SK-N-SH (cell line): Measurements from ENCODE around the gene CHMP1A. TPM values are rescaled to one million over a fixed set of nuclear protein-coding genes. Genes with fewer than 3 reads are reported as not detected.

Experiments
- CTCF ChIA-PET: fragments of 300-600, 350-600 bp; formaldehyde crosslinking; extraction: SDS; loops from one replicate; lab custom pipeline; 2021; lab: Yijun Ruan, JAX
- POLR2A ChIA-PET: fragments of 350-600 bp; sonication (Branson Sonifier 250); formaldehyde crosslinking; extraction: SDS; loops from one replicate; lab custom pipeline; 2020; ENCODE audit warnings: antibody characterized with exemption, inconsistent platforms; lab: Yijun Ruan, JAX
- DNase-seq: peaks from one replicate; pipeline ENCODE4 v3.0.0; 2012
- H2AFZ ChIP-seq: fragments of 200-600 bp; sonication (generic); 2 replicates; pipeline ENCODE4 v1.8.1; 2016; ENCODE audit warnings: antibody characterized with exemption, mild to moderate bottlenecking, low read depth
- H3F3A ChIP-seq: fragments of 200-600 bp; sonication (generic); replicated peaks from 2 replicates; pipeline ENCODE3; 2016; ENCODE audit warnings: antibody characterized with exemption, mild to moderate bottlenecking; ENCODE audit not compliant: insufficient read depth
- H3K27ac ChIP-seq, 2 experiments: fragments of 200-500 bp in 1 of 2; fragments of 200-600 bp in 1 of 2; sonication (Bioruptor generic) in 1 of 2; sonication (generic), shearing (Covaris generic) in 1 of 2; 2 replicates each; pipeline versions ENCODE4 v1.5.1 to v1.6.1; 2014 to 2016; ENCODE audit warnings: low read depth in 2 of 2, inconsistent platforms in 1 of 2, low read length in 1 of 2, mild to moderate bottlenecking in 1 of 2, mixed read lengths in 1 of 2
- H3K27me3 ChIP-seq: fragments of 200-600 bp; sonication (generic), shearing (Covaris generic); 2 replicates; pipeline ENCODE4 v1.6.1; 2016; ENCODE audit warnings: mixed run types; ENCODE audit not compliant: insufficient read depth
- H3K36me3 ChIP-seq, 2 experiments: fragments of 200-500 bp in 1 of 2; fragments of 200-600 bp in 1 of 2; sonication (Bioruptor generic) in 1 of 2; sonication (generic) in 1 of 2; replicated peaks in 1 of 2; 2 replicates each; pipeline versions ENCODE3 to v1.5.1; 2014 to 2016; ENCODE audit warnings: low read length in 1 of 2, mild to moderate bottlenecking in 1 of 2; ENCODE audit not compliant: insufficient read depth in 2 of 2, control insufficient read depth in 1 of 2
- H3K4me1 ChIP-seq, 2 experiments: fragments of 200-500 bp in 1 of 2; fragments of 200-600 bp in 1 of 2; sonication (Bioruptor generic) in 1 of 2; sonication (generic), shearing (Covaris generic) in 1 of 2; 2 replicates each; pipeline versions ENCODE4 v1.5.1 to v1.6.1; 2014 to 2016; ENCODE audit warnings: low read depth in 1 of 2, low read length in 1 of 2, mixed run types in 1 of 2; ENCODE audit not compliant: insufficient read depth in 2 of 2, control insufficient read depth in 1 of 2
- H3K4me2 ChIP-seq: fragments of 200-600 bp; sonication (generic), shearing (Covaris generic); 2 replicates; pipeline ENCODE4 v1.6.1; 2017; ENCODE audit warnings: mixed run types
- H3K4me3 ChIP-seq, 2 experiments: fragments of 200-500 bp in 1 of 2; fragments of 200-600 bp in 1 of 2; sonication (Bioruptor generic) in 1 of 2; sonication (generic), shearing (Covaris generic) in 1 of 2; 2 replicates each; pipeline versions ENCODE4 v1.5.1 to v1.8.1; 2014 to 2016; ENCODE audit warnings: low read depth in 2 of 2, inconsistent platforms in 1 of 2, low read length in 1 of 2, mild to moderate bottlenecking in 1 of 2, mixed read lengths in 1 of 2, moderate library complexity in 1 of 2
- H3K79me2 ChIP-seq: fragments of 200-600 bp; sonication (generic); 2 replicates; pipeline ENCODE4 v1.8.1; 2017; ENCODE audit warnings: mild to moderate bottlenecking; ENCODE audit not compliant: insufficient read depth
- H3K9ac ChIP-seq: fragments of 200-600 bp; sonication (generic); 2 replicates; pipeline ENCODE4 v1.6.1; 2017; ENCODE audit warnings: mixed run types
- H3K9me2 ChIP-seq: fragments of 200-600 bp; sonication (generic); 2 replicates; pipeline ENCODE4 v1.6.1; 2017; ENCODE audit warnings: mixed run types
- H3K9me3 ChIP-seq: fragments of 200-600 bp; sonication (generic); 2 replicates; pipeline ENCODE4 v1.6.1; 2017; ENCODE audit warnings: mixed run types, mild to moderate bottlenecking, moderate library complexity
- H4K20me1 ChIP-seq: fragments of 200-600 bp; sonication (generic); 2 replicates; pipeline ENCODE4 v1.6.1; 2017; ENCODE audit warnings: mild to moderate bottlenecking, mixed run types; ENCODE audit not compliant: insufficient read depth
- CTCF ChIP-seq: fragments of 200-600 bp; sonication (generic); IDR thresholded peaks from 2 replicates; pipeline ENCODE4 v1.6.1; 2017; ENCODE audit warnings: antibody characterized with exemption, mild to moderate bottlenecking, moderate library complexity
- ELF1 ChIP-seq: IDR thresholded peaks from 2 replicates; pipeline ENCODE4 v1.4.0; 2012
- FOSL2 ChIP-seq: IDR thresholded peaks from 2 replicates; pipeline ENCODE4 v1.4.0; 2012; ENCODE audit warnings: low read depth, mild to moderate bottlenecking, moderate library complexity, borderline replicate concordance
- FOXM1 ChIP-seq: IDR thresholded peaks from 2 replicates; pipeline ENCODE4 v1.4.0; 2012; ENCODE audit warnings: low read depth, mild to moderate bottlenecking
- GABPA ChIP-seq: IDR thresholded peaks from 2 replicates; pipeline ENCODE4 v1.4.0; 2012; ENCODE audit warnings: low read depth, mild to moderate bottlenecking
- IRF3 ChIP-seq: fragments of 150-350 bp; IDR thresholded peaks from 2 replicates; pipeline ENCODE4 v1.6.1; 2016; ENCODE audit warnings: mild to moderate bottlenecking, low read depth, low read length
- MAX ChIP-seq: IDR thresholded peaks from 2 replicates; pipeline ENCODE4 v1.4.0; 2012; ENCODE audit warnings: low read depth
- MEF2A ChIP-seq: IDR thresholded peaks from 2 replicates; pipeline ENCODE4 v1.4.0; 2012; ENCODE audit warnings: low read depth, borderline replicate concordance
- MXI1 ChIP-seq: IDR thresholded peaks from 2 replicates; pipeline ENCODE4 v1.6.1; 2012; ENCODE audit warnings: mild to moderate bottlenecking, low read depth, low read length, improper control_type of control experiment
- NFIC ChIP-seq: IDR thresholded peaks from 2 replicates; pipeline ENCODE4 v1.4.0; 2012; ENCODE audit warnings: borderline replicate concordance
- RAD21 ChIP-seq: IDR thresholded peaks from 2 replicates; pipeline ENCODE4 v1.6.1; 2012; ENCODE audit warnings: mild to moderate bottlenecking, low read length
- RCOR1 ChIP-seq: fragments of 150-350 bp; IDR thresholded peaks from 2 replicates; pipeline ENCODE4 v1.6.1; 2017; ENCODE audit warnings: antibody characterized with exemption, low read length
- RFX5 ChIP-seq: IDR thresholded peaks from 2 replicates; pipeline ENCODE4 v1.6.1; 2012; ENCODE audit warnings: mild to moderate bottlenecking, improper control_type of control experiment, low read length
- RXRA ChIP-seq: IDR thresholded peaks from 2 replicates; pipeline ENCODE4 v1.4.0; 2012; ENCODE audit warnings: low read depth, mild to moderate bottlenecking, borderline replicate concordance
- SMC3 ChIP-seq: IDR thresholded peaks from 2 replicates; pipeline ENCODE4 v1.6.1; 2012; ENCODE audit warnings: low read depth, low read length, improper control_type of control experiment
- TAF1 ChIP-seq: IDR thresholded peaks from 2 replicates; pipeline ENCODE4 v1.6.1; 2012; ENCODE audit warnings: low read depth, mild to moderate bottlenecking, low read length, moderate library complexity, borderline replicate concordance
- TEAD4 ChIP-seq: IDR thresholded peaks from 2 replicates; pipeline ENCODE4 v1.4.0; 2012; ENCODE audit warnings: mild to moderate bottlenecking, borderline replicate concordance; ENCODE audit not compliant: insufficient read depth
- USF1 ChIP-seq: IDR thresholded peaks from 2 replicates; pipeline ENCODE4 v1.4.0; 2012; ENCODE audit warnings: low read depth, borderline replicate concordance
- YY1 ChIP-seq: IDR thresholded peaks from 2 replicates; pipeline ENCODE4 v1.4.0; 2012; ENCODE audit warnings: low read depth, mild to moderate bottlenecking
- WGBS: methylation state at CpG from one replicate; pipeline ENCODE4 v1.1.6; 2017; ENCODE audit warnings: low lambda C conversion rate; 5-methylcytosine and 5-hydroxymethylcytosine counted together
- polyA plus RNA-seq, 3 experiments: library from polyadenylated mRNA; depleted of rRNA; stranded (reverse); fragments of >200 nt; gene quantifications; 2 replicates each; pipeline ENCODE4 v1.2.3, GENCODE V29; 2012

Gene CHMP1A
- polyA plus RNA-seq, 1 of the 3 experiments (the other 2 are of a cell fraction): 138 TPM

GRCh38 chr16:89599451-89599858 is 58.1 kb downstream of the CHMP1A start:
- no peak overlapping the region for H3K4me2 ChIP-seq
- 52% methylated on average over 4 of the region's 8 CpGs for whole genome bisulfite sequencing

GRCh38 chr16:89598199-89598598 is 59.3 kb downstream of the CHMP1A start:
- no peak overlapping the region for H3K9ac ChIP-seq
- H3K27me3 ChIP-seq: no peaks in the 10 kb centered on the region
- no peak for DNase-seq
- ChIA-PET POLR2A (no interaction called here), CTCF (interaction anchor here (0.5 kb wide), 1 partner anchor 387 kb away, joined by 3 read pairs; no protein-coding TSS in a partner anchor)
- H3K36me3 ChIP-seq: no peaks in the 10 kb centered on the region
- peaks cover 13 to 14% of the 10 kb centered on the region in 2 experiments; a peak in 3 of 4 replicates for H3K4me1 ChIP-seq
- H2AFZ ChIP-seq: no peak overlapping the region
- H3K9me3 ChIP-seq: no peaks in the 10 kb centered on the region
- no peaks in the 10 kb centered on the region for H4K20me1 ChIP-seq
- no peaks in the 10 kb centered on the region for H3K79me2 ChIP-seq
- no peak for TF ChIP-seq CTCF
- TF ChIP-seq MEF2A: no peak
- TF ChIP-seq TAF1: no peak
- TF ChIP-seq MAX: no peak
- TF ChIP-seq YY1: no peak
- TF ChIP-seq USF1: no peak
- TF ChIP-seq GABPA: no peak
- no peak for TF ChIP-seq MXI1
- no peak for TF ChIP-seq ELF1
- no peak for TF ChIP-seq NFIC
- TF ChIP-seq IRF3: no peak
- no peak for TF ChIP-seq RXRA
- TF ChIP-seq SMC3: no peak
- no peak for TF ChIP-seq RCOR1
- no peak for TF ChIP-seq RAD21
- no peak for TF ChIP-seq RFX5
- TF ChIP-seq FOSL2: no peak
- no peak for TF ChIP-seq FOXM1
- no peaks in the 10 kb centered on the region for H3K9me2 ChIP-seq
- no peak overlapping the region for H3K4me3 ChIP-seq
- H3K27ac ChIP-seq: no peak overlapping the region
- WGBS: 58% methylated on average over 14 of the region's 14 CpGs
- no peak overlapping the region for H3K4me2 ChIP-seq
- peaks cover 15% of the 10 kb centered on the region for H3F3A ChIP-seq

More at GRCh38 chr16:89599451-89599858, 58.1 kb downstream of the CHMP1A start:
- Histone ChIP-seq H3F3A (peaks cover 15% of the 10 kb centered on the region), H3K9ac (no peak overlapping the region), H4K20me1 (no peaks in the 10 kb centered on the region), H3K9me3 (no peaks in the 10 kb centered on the region), H3K27ac (no peak overlapping the region), H3K9me2 (no peaks in the 10 kb centered on the region), H3K79me2 (no peaks in the 10 kb centered on the region), H3K4me1 (peaks cover 13 to 14% of the 10 kb centered on the region in 2 experiments; a peak in 3 of 4 replicates), H2AFZ (no peak overlapping the region), H3K36me3 (no peaks in the 10 kb centered on the region), H3K27me3 (no peaks in the 10 kb centered on the region), H3K4me3 (no peak overlapping the region)
- ChIA-PET CTCF (interaction anchor here (1.3 to 2.1 kb wide), 4 partner anchors 8 to 42 kb away, joined by 3 to 15 read pairs (median 7); partner anchors contain the start of gene DPEP1), POLR2A (no interaction called here)
- TF ChIP-seq RAD21 (peak; percentile 38), TEAD4 (no peak), CTCF (peak; percentile 55), YY1 (no peak)
- DNase-seq: peak; percentile 65
